SK-N-SH treated with all-trans-retinoic acid at 6 μM for 48 hours (cell line): ENCODE data around the gene NRXN3.
A peak's percentile ranks its signal among the peaks of the same experiment; 100 is the strongest.

Experiments
- ATAC-seq: fragments of 200-7000 bp; cut with Tn5 transposase; 3 replicates; pipeline ENCODE4 v1.9.1; 2020; ENCODE audit warnings: mild to moderate bottlenecking, moderate library complexity
- ARNTL ChIP-seq: fragments of 450-650 bp; formaldehyde crosslinking; IDR thresholded peaks from 2 replicates; pipeline ENCODE4 v1.5.0; 2020; ENCODE audit warnings: low read depth, mild to moderate bottlenecking, moderate library complexity, borderline replicate concordance
- BACH2 ChIP-seq: fragments of 250-450 bp; sonication (Bioruptor Pico); IDR thresholded peaks from 2 replicates; pipeline ENCODE4 v1.9.0; 2021; ENCODE audit warnings: mild to moderate bottlenecking, borderline replicate concordance
- GLIS3 ChIP-seq: fragments of 250-450 bp; sonication (Bioruptor Pico); IDR thresholded peaks from 2 replicates; pipeline ENCODE4 v1.5.0; 2020; ENCODE audit warnings: mild to moderate bottlenecking, moderate library complexity
- ISL1 ChIP-seq: fragments of 250-450 bp; sonication (Bioruptor Pico); IDR thresholded peaks from 2 replicates; pipeline ENCODE4 v2.1.2; 2022; ENCODE audit warnings: mild to moderate bottlenecking, moderate library complexity
- PATZ1 ChIP-seq: fragments of 250-450 bp; sonication (Bioruptor Pico); IDR thresholded peaks from 2 replicates; pipeline ENCODE4 v1.8.0; 2020; ENCODE audit warnings: mild to moderate bottlenecking, moderate library complexity, borderline replicate concordance
- PPARA ChIP-seq: fragments of 250-450 bp; sonication (Bioruptor Pico); IDR thresholded peaks from 2 replicates; pipeline ENCODE4 v1.5.0; 2020; ENCODE audit warnings: mild to moderate bottlenecking, borderline replicate concordance
- RARB ChIP-seq: fragments of 250-450 bp; sonication (Bioruptor Pico); IDR thresholded peaks from 2 replicates; pipeline ENCODE4 v1.8.0; 2021; ENCODE audit warnings: mild to moderate bottlenecking, moderate library complexity
- SNAI2 ChIP-seq: fragments of 250-450 bp; sonication (Bioruptor Pico); IDR thresholded peaks from 2 replicates; pipeline ENCODE4 v1.5.0; 2020; ENCODE audit warnings: mild to moderate bottlenecking, moderate library complexity
- TSHZ2 ChIP-seq: fragments of 250-450 bp; sonication (Bioruptor Pico); IDR thresholded peaks from 2 replicates; pipeline ENCODE4 v1.5.0; 2020; ENCODE audit warnings: mild to moderate bottlenecking, moderate library complexity
- ZFP3 ChIP-seq: fragments of 250-450 bp; sonication (Bioruptor Pico); IDR thresholded peaks from 2 replicates; pipeline ENCODE4 v1.5.0; 2020; ENCODE audit warnings: mild to moderate bottlenecking, moderate library complexity
- ZFP30 ChIP-seq: fragments of 450-650 bp; formaldehyde crosslinking; IDR thresholded peaks from 2 replicates; pipeline ENCODE4 v1.5.0; 2022; ENCODE audit warnings: mild to moderate bottlenecking, moderate library complexity
- ZNF565 ChIP-seq: fragments of 450-650 bp; formaldehyde crosslinking; conservative IDR thresholded peaks from 2 replicates; pipeline ENCODE4 v1.5.0; 2020; ENCODE audit warnings: low read depth, mild to moderate bottlenecking, moderate library complexity
- ZNF70 ChIP-seq: fragments of 450-650 bp; formaldehyde crosslinking; IDR thresholded peaks from 2 replicates; pipeline ENCODE4 v1.5.0; 2020; ENCODE audit warnings: mild to moderate bottlenecking, moderate library complexity
- ZNF8 ChIP-seq: fragments of 450-650 bp; formaldehyde crosslinking; IDR thresholded peaks from 2 replicates; pipeline ENCODE4 v1.5.0; 2020; ENCODE audit warnings: mild to moderate bottlenecking, moderate library complexity
- TF ChIP-seq, protein P1 (sequence below): fragments of 250-450 bp; sonication (Bioruptor Pico); IDR thresholded peaks from 2 replicates; pipeline ENCODE4 v1.5.1; 2020; ENCODE audit warnings: low read depth, mild to moderate bottlenecking, moderate library complexity

NRXN3 gene

DNA sequence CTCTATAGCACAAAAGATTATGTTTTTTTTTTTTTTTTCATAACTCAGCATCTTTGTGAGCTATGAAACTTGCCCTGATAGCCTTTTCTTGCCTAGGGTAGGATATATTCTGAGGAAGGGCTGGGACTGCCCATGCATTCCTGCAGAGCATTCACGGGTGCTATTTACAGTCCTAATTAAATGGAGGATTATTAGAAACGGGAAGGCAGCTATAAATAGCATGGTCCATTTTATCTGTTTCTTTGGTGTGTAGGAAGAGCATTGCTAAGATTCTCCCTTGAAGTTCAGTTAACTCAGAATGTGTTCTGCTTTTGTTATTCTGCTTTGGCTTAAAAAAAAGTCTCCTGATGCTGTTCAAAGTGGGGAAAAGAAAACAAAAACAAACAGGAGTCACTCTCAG lies 1410.2 kb downstream of the NRXN3 start:
- ATAC-seq, result no peak
- no peak for TF ChIP-seq ISL1
- TF ChIP-seq ARNTL (CRISPR knock-in tag), result no peak
- no peak for TF ChIP-seq ZNF8 (CRISPR knock-in tag)
- TF ChIP-seq GLIS3 (CRISPR knock-in tag), result no peak
- TF ChIP-seq BACH2 (CRISPR knock-in tag), result no peak
- no peak for TF ChIP-seq ZFP3 (CRISPR knock-in tag)
- no peak for TF ChIP-seq ZNF70 (CRISPR knock-in tag)
- no peak for TF ChIP-seq SNAI2 (CRISPR knock-in tag)
- TF ChIP-seq PATZ1 (CRISPR knock-in tag), result no peak

DNA sequence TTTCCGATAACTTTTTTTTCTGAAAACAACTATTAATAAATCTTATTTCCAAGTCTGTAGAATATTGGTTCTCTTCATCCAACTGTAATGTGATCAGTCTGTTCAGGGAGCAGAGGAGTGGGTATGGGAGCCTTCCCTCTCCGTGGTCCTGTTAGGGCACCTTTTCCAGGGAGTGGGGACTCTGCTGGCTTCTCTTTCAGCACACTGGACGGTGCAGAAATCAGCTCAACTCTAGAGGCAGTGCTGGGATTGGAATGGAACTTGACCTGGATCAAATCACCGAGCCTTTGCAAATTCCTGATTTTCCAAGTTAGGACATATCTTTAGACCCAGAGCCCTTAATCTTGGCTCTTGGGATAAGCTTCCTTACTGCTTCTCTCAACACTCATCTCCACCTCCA lies 1410.7 kb downstream of the NRXN3 start:
- no peak for ATAC-seq
- TF ChIP-seq ZNF70 (CRISPR knock-in tag) (no peak), PATZ1 (CRISPR knock-in tag) (no peak), ISL1 (no peak), ZNF565 (no peak)
- TF ChIP-seq, protein P1, sequence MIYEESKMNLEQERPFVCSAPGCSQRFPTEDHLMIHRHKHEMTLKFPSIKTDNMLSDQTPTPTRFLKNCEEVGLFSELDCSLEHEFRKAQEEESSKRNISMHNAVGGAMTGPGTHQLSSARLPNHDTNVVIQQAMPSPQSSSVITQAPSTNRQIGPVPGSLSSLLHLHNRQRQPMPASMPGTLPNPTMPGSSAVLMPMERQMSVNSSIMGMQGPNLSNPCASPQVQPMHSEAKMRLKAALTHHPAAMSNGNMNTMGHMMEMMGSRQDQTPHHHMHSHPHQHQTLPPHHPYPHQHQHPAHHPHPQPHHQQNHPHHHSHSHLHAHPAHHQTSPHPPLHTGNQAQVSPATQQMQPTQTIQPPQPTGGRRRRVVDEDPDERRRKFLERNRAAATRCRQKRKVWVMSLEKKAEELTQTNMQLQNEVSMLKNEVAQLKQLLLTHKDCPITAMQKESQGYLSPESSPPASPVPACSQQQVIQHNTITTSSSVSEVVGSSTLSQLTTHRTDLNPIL (CRISPR knock-in tag), result no peak

DNA sequence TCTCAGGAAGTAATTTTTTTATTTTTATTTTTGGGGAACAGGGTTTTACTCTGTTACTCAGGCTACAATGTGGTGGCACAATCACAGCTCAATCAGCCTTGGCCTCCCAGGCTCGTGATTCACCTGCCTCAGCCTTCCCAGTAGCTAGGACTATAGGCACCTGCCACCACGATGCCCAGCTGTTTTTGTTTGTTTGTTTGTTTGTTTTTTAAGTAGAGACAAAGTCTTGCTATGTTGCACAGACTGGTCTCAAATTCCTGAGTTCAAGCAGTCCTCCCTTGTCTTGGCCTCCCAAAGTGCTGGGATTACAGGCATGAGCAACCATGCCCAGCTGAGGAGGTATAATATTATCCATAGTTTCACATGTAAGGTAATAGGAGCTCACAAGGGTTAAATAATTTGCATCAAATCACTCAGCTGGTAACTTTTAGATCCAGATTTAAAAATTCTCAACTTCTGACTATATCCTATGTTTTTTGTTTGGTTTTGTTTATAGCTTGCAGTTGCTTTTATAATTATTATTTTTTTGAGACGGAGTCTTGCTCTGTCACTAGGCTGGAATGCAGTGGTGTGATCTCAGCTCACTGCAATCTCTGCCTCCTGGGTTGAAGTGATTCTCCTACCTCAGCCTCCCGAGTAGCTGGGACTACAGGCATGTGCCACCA lies 1411.9 kb downstream of the NRXN3 start:
- TF ChIP-seq SNAI2 (CRISPR knock-in tag) (no peak), RARB (CRISPR knock-in tag) (no peak)
- ATAC-seq, result peak; percentile 8; the same call in 1 of the 3 replicates

GRCh38 chr14:79583738-79584408 lies 1413.7 kb downstream of the NRXN3 start:
- TF ChIP-seq ZFP3 (CRISPR knock-in tag) (no peak), TSHZ2 (CRISPR knock-in tag) (no peak), PPARA (CRISPR knock-in tag) (no peak), ZFP30 (CRISPR knock-in tag) (no peak), PATZ1 (CRISPR knock-in tag) (no peak), BACH2 (CRISPR knock-in tag) (no peak), ZNF8 (CRISPR knock-in tag) (no peak)
- TF ChIP-seq, protein P1 (CRISPR knock-in tag), result no peak
- ATAC-seq, result no peak
